ENCODE results near the gene METTL27.
"Not testable (repeated sequence)": the region's sequence is repeated elsewhere in the genome, so short reads cannot be mapped to it uniquely, and the experiment has no call there.

Gene METTL27, protein sequence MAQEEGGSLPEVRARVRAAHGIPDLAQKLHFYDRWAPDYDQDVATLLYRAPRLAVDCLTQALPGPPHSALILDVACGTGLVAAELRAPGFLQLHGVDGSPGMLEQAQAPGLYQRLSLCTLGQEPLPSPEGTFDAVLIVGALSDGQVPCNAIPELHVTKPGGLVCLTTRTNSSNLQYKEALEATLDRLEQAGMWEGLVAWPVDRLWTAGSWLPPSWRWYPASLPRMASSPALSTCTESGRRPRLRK

DNA sequence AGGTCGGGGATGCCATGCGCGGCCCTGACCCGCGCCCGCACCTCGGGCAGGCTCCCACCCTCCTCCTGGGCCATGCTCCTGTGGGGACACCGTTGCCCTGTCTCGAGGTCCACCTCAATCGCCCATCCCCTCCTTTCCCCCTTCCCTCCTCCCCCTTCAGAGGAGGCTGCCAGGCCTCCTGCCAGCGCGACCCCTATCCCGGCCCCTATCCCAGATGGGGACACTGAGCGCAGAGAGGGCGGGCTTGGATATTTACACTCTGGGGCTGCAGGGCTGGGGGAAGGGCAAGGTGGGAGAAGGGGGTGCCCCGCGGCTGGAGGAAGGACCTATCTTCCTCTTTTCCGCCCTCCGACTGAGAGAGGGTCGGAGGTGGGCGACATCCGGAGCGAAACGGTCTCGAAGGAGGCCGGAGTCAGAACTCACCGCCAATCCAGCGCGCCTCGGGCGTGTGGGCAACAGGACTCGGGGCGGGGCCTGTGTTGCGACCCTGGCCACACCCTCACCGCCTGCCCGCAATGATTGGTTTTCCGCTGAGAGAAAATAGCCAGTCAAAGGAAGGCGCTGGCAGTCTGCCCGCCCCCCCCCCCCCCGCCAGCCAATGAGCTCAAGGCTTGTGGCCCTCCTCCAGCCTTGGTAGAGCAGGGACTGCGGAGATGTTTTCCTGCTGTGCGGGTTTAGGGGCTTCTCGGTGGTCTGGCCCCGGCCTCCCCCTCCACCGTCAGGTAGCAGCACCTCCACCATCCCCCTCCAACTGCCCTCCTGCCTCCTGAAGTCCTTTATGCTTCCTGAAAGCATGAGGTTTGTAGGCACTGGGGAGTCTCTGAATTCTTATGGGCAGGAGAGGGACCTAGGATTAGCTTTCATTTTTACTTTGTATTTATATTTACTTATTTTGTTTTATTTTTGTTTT is at the start of gene METTL27:
TSS of gene METTL27 (minus strand) at position 450 of the 910 bp plus-strand sequence. CDS start at position 74, 376 bp downstream.
- DNase-seq = peak; percentile 32 to 96 (median 86)

GRCh38 chr7:73891178-73891885 is 49.0 kb upstream of the METTL27 start:
- no peak for DNase-seq

GRCh38 chr7:73890555-73891147 is 48.3 kb upstream of the METTL27 start:
- no peak for DNase-seq

- peak in 13 of 56 donors; percentile 7 to 49 (median 31) for DNase-seq
These were observed 46.6 kb upstream of the METTL27 start for GRCh38 chr7:73888959-73889358.

- no peak for DNase-seq
These were observed 45.4 kb upstream of the METTL27 start for GRCh38 chr7:73887762-73888161.

DNA sequence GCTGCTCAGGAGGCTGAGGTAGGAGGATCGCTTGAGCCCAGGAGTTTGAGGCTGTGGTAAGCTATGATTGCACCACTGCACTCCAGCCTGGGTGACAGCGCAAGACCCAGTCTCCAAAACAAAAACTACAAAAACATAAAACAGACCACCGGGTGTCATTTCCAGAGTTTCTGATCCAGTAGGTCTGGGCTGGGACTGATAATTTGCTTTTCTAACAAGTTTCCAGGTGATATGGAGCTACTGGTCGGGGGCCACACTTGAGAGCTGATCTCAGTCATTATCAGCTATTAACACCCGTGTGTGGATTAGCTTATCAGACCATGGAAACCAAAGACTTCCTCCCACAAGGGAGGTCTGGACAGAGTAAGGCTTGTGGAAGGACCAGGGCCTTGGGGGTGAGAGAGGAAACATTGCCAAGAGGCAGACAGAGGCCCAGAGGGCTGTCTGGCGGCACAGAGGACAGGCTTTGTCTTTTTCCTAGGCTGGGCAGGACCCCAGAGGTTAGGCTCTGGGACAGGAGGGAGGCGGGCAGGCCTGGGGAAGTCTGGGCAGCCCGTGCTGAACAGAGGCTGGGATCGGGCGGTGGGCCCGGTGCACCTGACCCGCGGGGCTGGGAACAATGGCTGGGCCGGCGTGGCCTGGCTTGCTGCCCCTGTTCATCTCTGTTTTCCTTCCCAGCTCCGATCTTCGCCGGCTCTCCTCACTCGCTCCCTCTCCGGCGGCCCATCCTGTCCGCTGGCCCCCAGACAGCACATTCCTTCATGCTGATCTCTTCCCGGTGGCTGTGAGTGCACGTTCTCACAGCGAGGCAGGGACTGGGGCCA is 43.9 kb upstream of the METTL27 start:
- DNase-seq = peak in 21 of 56 donors; percentile 3 to 57 (median 21)

- no peak for DNase-seq
These were observed 43.2 kb upstream of the METTL27 start for GRCh38 chr7:73885433-73885974.

GRCh38 chr7:73884867-73885422 is 42.6 kb upstream of the METTL27 start:
- not testable (repeated sequence) for DNase-seq

DNA sequence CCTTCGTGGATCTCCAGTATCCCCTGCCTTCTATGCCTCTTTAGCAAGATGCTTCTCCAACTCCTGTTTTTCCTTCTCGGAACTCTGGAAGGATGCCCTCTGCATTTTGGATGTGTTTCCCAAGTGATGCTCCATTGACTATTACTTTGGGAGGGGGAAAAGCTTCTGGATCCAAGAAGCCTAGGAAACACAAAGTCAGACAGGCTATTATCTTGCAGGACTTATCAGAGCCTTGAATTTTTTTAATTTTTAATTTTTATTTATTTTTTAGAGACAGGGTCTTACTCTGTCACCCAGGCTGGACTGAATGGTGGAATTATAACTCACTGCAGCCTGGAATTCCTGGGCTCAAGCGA is 39.7 kb upstream of the METTL27 start:
- DNase-seq = no peak

DNA sequence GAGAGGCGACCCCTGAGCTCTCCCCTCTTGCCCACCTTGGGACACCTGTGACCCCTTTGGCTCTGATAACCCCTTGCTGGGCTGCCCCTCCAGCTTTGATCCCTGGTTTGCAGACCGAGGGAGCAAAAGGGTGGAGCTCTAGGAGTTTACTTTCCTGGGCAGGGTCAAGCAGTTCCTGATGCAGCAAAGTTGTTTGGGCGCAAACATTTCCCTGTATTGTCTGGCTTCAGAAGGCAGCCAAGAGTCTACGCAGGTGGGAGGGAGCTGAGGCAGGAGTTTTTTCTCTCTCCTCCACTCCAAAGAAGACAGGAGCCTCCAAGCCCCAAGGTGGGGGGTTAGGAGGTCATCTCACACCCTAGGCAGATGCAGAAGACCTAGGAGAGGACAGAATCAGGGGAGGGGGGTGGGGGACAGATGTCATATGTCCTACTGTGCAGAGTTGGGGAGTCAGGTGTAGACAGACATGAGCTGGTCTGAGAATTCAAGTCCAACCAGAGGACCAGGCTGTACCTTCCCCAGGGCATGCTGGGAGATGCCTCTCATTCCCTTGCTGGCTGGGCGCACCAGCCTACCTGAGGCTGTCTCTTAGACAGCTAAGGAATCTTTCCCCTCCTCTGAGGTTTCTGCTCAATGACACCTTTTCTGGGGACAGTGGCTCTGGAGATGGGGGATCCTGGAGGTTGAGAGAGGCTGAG is 39.2 kb upstream of the METTL27 start:
- DNase-seq = no peak

DNA sequence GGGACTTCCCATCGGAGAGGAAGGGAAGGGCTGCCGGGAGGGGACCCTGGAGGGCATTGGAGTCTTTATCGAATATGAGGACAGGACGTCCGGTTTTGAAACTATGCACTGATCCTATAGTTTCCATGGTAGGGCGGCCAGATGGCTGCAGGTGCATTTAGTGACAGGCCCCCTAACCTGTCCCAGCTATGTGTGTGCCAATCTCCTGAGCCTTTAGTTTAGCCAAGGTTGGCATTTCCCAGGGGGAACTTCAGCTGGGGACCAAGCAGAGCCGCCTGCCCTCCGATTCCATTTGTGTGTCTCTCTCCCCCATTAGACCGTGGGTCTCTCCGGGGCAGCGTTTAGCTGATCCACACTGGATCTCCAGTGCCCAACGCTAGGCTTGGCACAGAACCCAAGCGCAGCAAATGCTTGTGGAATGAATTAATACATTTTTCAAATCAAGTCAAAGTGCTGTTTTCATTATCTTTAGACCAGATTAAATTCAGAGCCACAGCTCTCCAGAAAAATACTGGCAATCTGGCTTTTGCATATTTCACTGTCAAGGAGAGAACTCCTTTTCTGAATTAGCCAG is 38.5 kb upstream of the METTL27 start:
- no peak for DNase-seq

DNA sequence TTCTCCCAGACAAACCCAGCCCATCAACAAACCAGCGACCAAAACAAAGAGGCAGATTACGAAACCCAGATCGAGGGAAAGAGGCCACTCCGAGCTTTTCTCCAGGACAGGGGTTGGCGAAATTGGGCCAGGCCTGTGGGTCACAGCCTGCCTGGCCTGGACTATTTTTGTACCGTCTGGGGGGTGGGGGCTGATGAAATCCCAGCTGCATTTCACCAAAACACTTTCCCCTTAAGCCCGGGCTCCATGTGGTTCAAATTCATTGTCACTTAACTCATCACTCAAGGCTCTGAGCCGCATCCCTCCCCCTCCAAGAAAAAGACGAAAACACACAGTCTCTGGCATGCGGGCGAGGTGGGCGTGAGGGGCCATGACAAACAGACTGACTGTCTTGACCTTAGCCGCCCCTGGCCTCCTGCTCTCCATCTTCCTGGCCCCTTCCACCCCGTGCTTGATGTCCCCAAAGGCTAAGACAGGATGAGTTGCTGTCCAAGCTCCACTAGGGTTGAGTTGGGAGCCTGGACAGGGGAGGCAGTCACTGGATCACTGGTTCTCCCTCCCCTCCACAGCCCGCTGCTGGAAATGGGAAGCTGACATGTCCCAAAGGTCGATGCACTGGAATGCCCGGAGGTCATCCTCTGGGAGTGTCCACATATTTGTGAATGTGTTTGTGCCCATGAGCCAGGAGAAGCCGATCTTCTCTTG is 37.8 kb upstream of the METTL27 start:
- no peak for DNase-seq

DNA sequence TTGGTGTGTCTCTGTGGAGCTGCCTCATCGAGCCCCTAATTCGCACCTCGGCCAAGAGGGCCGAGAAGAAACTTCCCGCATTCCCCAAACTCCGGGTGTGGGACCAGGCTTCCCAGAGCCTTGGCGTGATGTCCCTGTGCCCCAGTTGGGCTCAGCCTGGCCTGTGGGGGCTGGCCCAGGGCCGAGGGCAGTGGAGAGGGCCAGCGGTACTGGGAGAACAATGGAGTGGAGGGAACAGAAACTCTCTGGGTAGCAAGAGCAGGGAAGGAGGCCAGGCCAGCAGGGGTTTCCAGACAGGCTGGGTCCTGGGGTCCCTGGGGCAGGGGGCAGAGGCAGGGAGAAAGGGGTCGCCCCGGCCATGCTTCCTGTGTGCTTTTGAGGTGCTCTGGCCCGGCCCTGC is 34.7 kb upstream of the METTL27 start:
- peak in 8 of 56 donors; percentile 2 to 34 (median 22) for DNase-seq

GRCh38 chr7:73876361-73876760 is 34.0 kb upstream of the METTL27 start:
- DNase-seq = no peak

DNA sequence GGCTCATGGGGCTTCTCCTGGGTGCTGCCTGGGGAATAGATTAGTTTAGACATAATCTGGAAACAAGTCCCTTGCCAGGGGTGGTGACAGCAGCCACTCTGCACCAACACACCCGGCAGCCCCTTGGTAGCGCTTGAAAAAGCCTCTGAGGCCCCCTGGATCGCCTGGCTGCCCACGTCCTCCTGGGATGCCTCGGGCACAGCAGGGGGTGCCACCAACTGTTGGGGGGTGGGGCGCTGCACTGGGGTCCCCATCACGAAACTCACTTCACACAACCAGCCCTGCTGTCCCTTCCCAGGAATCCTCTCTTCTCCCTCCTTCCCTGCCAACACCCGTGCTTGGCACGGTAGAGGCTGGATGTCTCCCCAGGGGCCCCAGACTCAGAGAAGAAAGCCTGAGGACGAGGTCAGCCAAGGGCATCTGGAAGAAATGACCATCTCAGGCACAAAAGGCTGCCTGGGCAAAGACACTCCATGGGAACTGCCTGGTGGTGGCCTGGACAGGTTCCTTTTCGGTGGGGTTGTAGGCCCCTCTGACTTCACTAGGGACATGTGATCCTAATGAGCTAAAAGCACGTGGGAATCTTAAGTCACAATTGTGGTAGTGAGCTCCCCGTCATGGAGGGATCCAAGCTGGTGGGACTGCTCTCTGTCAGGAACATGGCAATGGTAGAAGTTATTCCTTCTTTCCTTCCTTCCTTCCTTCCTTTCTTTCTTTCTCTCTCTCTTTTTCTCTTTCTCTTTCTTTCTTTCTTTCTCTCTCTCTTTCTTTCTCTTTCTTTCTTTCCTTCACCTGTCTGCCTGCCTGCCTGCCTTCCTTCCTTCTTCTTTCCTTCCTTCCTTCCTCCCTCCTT is 30.0 kb upstream of the METTL27 start:
- DNase-seq = no peak

DNA sequence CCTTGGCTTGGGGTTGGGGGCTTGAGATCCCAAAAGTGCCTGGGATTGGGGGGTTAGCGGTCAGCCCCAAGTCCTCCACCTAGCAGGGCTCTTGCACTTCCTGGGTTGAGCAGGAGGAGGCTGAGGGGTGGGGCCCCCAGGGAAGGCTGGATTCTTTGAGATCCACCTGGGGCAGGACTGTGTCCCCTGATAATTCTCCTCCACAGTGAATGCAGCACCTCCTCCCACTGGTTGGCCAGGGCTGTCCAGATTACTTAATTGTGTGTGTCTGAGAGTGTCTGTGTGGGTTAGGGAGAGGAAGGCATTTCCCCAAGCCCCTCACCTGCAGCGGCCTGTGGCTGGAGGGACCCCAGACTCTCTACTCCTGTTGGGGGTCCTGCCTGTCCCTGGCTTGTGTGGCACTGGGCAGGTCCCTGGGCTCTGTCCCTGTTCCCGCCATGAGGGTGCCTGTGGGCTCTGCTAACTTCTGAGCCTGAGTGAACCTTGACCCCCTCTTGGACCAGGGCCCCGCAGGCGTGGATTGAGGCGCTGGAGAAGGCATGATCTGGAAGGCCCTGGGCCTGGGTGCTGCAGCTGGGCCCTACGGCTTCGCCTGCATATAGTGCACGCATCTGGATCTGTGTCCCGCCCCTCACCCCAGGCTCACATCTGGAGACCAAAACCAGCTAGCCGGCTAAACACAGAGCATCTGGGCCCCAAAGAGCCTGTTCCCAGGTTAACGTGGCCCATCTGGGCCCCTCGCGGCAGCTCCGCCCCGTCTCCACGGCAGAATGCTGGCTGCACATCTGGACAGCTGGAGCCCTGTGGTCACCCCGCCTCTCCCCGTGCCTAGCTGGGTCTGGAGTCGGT is 29.1 kb upstream of the METTL27 start:
- DNase-seq = no peak
